Prostate gland (tissue), 2 donors: Measurements from ENCODE around the gene ROBO2.

Source experiments
- POLR2AphosphoS5 ChIP-seq: sonication (generic); formaldehyde crosslinking; IDR thresholded peaks from one replicate; pipeline ENCODE4 v1.6.1; 2017; ENCODE audit warnings: antibody characterized with exemption
- TF ChIP-seq, protein P1 (sequence below), 4 experiments: fragments of 200-600 bp in 2 of 4; fragments of 450-650 bp in 2 of 4; sonication (generic) in 2 of 4; IDR thresholded peaks; 1 replicate in 3 of 4; 2 replicates in 1 of 4; pipeline ENCODE4 v1.5.1; 2016 to 2019; ENCODE audit warnings: antibody characterized with exemption in 4 of 4, mild to moderate bottlenecking in 2 of 4, moderate library complexity in 2 of 4

DNA sequence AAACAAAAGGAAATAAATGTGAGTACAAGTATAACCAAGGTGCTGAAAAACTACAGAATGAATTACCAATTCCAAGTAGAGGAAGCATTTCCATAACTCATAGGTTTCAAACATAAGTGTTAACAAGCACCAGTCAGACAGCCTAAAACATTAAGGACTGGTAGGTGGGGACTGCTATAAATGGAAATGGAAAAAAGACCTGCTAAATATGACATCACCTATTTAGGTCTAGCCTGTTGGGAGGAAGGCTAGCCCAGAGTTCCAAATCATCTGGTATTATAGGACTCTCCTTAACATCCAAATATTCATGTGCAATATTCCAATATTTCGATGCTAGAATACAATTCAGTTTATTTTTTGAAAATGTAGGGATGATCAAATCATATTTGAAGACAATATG, 560.0 kb downstream of the ROBO2 start:
- TF ChIP-seq, protein P1, sequence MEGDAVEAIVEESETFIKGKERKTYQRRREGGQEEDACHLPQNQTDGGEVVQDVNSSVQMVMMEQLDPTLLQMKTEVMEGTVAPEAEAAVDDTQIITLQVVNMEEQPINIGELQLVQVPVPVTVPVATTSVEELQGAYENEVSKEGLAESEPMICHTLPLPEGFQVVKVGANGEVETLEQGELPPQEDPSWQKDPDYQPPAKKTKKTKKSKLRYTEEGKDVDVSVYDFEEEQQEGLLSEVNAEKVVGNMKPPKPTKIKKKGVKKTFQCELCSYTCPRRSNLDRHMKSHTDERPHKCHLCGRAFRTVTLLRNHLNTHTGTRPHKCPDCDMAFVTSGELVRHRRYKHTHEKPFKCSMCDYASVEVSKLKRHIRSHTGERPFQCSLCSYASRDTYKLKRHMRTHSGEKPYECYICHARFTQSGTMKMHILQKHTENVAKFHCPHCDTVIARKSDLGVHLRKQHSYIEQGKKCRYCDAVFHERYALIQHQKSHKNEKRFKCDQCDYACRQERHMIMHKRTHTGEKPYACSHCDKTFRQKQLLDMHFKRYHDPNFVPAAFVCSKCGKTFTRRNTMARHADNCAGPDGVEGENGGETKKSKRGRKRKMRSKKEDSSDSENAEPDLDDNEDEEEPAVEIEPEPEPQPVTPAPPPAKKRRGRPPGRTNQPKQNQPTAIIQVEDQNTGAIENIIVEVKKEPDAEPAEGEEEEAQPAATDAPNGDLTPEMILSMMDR (IDR thresholded peaks at IDR 0.05), result no peak
- no peak for TF ChIP-seq POLR2AphosphoS5
